Measurements from ENCODE around the gene PWP2.
"Not testable (repeated sequence)": the region's sequence is repeated elsewhere in the genome, so short reads cannot be mapped to it uniquely, and the experiment has no call there.

Gene PWP2

DNA sequence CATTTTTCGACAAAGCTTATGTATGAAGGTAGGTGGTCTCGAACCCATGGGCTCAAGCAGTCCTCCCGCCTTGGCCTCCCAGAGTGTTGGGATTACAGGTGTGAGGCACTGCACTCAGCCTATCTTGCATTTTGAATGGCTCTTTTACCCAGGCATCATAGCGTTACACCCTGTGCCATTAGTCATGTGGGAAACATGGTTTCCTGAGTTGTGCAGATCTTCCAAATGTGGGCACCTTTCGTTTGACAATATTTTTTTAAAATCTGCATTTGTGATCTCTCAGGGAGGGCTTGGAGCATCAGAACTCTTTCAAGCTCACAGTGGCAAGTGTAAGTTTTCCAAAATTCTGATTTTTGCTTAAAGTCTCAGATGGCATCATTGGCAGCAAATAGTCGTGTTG is 8.7 kb upstream of the PWP2 start:
- not testable (repeated sequence) for H3K9me3 ChIP-seq (ENCODE audit: control insufficient read depth, low read depth, low read length); H3K27ac ChIP-seq (ENCODE audit: low read length); H3K27me3 ChIP-seq (ENCODE audit: control insufficient read depth, insufficient read depth, low read length); H3K4me1 ChIP-seq (ENCODE audit: control insufficient read depth, low read depth, low read length); H3K36me3 ChIP-seq (ENCODE audit: control insufficient read depth, low read depth, low read length); H3K4me3 ChIP-seq (ENCODE audit: low read length); H3K9ac ChIP-seq (ENCODE audit: low read length)

DNA sequence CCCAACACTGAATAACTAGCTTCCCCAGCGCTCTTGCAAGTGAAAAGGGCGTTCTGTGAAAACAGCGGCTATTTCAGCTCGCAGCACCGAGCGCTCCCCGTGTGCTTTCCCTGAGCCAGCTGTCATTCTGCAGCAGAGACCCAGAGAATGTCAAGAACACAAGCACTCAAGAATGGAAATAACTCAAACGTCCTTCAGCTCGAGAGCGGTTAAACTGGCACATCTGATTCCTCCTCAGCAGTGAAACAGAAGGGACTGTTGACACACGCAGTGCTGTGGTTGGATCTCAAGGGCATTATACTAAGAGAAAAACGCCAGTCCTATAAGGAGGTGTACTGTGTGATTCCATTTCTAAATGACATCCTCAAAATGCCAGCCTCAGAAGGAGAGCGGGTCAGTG is 8.2 kb upstream of the PWP2 start:
- H3K9me3 ChIP-seq (ENCODE audit: control insufficient read depth, low read depth, low read length); H3K4me1 ChIP-seq (ENCODE audit: control insufficient read depth, low read depth, low read length); H3K9ac ChIP-seq (ENCODE audit: low read length); H3K36me3 ChIP-seq (ENCODE audit: control insufficient read depth, low read depth, low read length); H3K4me3 ChIP-seq (ENCODE audit: low read length); H3K27ac ChIP-seq (ENCODE audit: low read length); H3K27me3 ChIP-seq (ENCODE audit: control insufficient read depth, insufficient read depth, low read length): not testable (repeated sequence)

DNA sequence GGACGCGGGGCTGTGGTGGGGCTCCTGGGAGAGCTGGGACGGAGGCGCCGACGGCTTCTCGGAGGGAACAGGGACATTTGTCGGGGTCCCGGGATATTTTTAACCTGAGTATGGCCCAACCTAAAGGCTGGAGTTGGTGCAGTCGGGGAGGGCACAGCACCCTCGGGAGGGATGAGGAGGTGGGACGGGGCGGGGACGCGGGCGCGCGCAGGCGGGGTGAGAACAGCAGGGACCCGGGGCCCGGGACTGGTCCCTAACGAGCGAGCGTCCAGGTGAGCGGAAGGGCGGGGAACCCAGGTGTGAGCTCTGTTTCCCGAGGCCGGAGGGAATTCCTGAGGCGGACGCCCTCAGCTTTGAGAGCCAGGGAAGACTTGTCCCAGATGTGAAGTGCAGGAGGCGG is 390 bp downstream of the PWP2 start:
- H3K9me3 ChIP-seq (ENCODE audit: control insufficient read depth, low read depth, low read length); H3K4me3 ChIP-seq (ENCODE audit: low read length); H3K4me1 ChIP-seq (ENCODE audit: control insufficient read depth, low read depth, low read length); H3K27me3 ChIP-seq (ENCODE audit: control insufficient read depth, insufficient read depth, low read length); H3K27ac ChIP-seq (ENCODE audit: low read length); H3K9ac ChIP-seq (ENCODE audit: low read length); H3K36me3 ChIP-seq (ENCODE audit: control insufficient read depth, low read depth, low read length): not testable (repeated sequence)

DNA sequence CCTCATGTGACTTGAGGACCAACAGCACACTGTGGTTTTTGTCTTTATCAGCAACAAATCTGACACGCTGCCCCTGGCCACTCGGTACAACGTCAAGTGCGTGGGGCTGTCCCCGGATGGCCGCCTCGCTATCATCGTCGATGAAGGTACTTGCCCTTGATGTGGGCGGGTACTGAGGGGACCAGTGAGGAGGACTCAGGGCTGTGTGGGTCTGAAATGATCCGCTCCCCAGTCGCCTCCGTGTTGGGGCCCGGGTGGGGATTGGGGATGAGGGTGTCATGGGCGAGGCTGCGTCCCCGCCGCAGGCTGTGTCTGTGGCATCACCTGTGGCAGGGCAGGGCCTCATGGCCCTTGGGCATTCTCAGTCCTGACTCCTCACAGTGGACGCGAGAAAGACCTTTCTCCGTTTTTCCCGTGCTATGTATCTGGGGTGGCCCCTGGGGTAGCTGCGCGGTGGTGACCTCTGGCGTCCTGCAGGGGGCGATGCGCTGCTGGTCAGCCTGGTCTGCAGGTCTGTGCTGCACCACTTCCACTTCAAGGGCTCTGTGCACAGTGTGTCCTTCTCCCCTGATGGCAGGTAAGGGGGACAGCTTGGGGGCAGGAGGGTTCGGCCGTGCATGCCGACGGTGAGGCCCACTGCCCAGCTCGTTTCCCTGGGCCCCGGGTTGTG is 6.6 kb downstream of the PWP2 start:
- not testable (repeated sequence) for H3K36me3 ChIP-seq (ENCODE audit: control insufficient read depth, low read depth, low read length); H3K4me1 ChIP-seq (ENCODE audit: control insufficient read depth, low read depth, low read length); H3K27me3 ChIP-seq (ENCODE audit: control insufficient read depth, insufficient read depth, low read length); H3K4me3 ChIP-seq (ENCODE audit: low read length); H3K9me3 ChIP-seq (ENCODE audit: control insufficient read depth, low read depth, low read length); H3K9ac ChIP-seq (ENCODE audit: low read length); H3K27ac ChIP-seq (ENCODE audit: low read length)

DNA sequence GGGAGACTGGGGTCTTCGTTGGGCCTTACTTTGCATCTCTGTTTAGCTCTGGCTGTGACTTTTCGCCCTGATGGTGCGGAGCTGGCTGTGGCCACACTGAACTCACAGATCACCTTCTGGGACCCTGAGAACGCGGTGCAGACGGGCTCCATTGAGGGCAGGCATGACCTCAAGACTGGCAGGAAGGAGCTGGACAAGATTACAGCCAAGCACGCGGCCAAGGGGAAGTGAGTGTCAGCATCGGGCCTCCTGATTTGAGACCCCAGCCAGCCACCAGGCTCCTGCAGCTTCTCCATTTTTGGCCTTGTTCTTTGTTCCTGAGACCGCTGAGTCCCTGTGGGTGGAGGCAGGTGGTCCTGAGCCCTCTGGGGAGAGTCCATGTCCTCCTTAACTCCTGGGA is 14.9 kb downstream of the PWP2 start:
- H3K9me3 ChIP-seq (ENCODE audit: control insufficient read depth, low read depth, low read length); H3K36me3 ChIP-seq (ENCODE audit: control insufficient read depth, low read depth, low read length); H3K27me3 ChIP-seq (ENCODE audit: control insufficient read depth, insufficient read depth, low read length); H3K4me1 ChIP-seq (ENCODE audit: control insufficient read depth, low read depth, low read length); H3K9ac ChIP-seq (ENCODE audit: low read length); H3K4me3 ChIP-seq (ENCODE audit: low read length); H3K27ac ChIP-seq (ENCODE audit: low read length): not testable (repeated sequence)

DNA sequence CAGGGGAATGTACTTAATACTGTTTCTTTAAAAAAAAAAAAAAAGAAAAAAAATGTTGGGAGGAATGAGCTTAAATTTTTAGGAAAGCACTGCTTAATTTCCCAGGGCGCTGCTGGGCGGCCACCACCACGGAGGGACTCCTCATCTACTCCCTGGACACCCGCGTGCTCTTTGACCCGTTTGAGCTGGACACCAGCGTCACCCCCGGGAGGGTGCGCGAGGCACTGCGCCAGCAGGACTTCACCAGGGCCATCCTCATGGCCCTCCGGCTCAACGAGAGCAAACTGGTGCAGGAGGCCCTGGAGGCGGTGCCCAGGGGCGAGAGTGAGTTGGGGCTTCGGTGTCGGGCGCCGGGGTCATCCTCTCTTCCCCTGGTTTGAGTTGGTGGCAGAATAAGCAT is 20.6 kb downstream of the PWP2 start:
- not testable (repeated sequence) for H3K27ac ChIP-seq (ENCODE audit: low read length); H3K4me3 ChIP-seq (ENCODE audit: low read length); H3K9ac ChIP-seq (ENCODE audit: low read length); H3K36me3 ChIP-seq (ENCODE audit: control insufficient read depth, low read depth, low read length); H3K27me3 ChIP-seq (ENCODE audit: control insufficient read depth, insufficient read depth, low read length); H3K9me3 ChIP-seq (ENCODE audit: control insufficient read depth, low read depth, low read length); H3K4me1 ChIP-seq (ENCODE audit: control insufficient read depth, low read depth, low read length)

DNA sequence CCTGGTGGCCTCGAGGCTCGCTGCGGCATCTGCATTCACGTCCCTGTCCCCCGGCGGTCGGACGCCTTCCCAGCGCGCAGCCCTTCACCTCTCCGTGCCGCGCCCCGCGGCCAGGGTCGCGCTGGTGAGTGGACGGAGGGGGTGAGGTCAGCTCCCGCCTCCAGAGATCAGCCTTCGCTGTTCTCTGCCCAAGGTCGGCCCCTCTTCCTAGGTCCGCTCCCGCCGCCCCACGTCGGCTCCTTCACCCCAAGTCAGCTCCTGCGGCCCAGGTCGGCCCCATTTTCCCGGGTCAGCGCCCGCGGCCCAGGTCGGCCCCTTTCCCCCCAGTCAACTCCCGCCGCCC is 26.5 kb downstream of the PWP2 start:
- not testable (repeated sequence) for H3K27ac ChIP-seq (ENCODE audit: low read length); H3K36me3 ChIP-seq (ENCODE audit: control insufficient read depth, low read depth, low read length); H3K4me1 ChIP-seq (ENCODE audit: control insufficient read depth, low read depth, low read length); H3K27me3 ChIP-seq (ENCODE audit: control insufficient read depth, insufficient read depth, low read length); H3K9ac ChIP-seq (ENCODE audit: low read length); H3K9me3 ChIP-seq (ENCODE audit: control insufficient read depth, low read depth, low read length); H3K4me3 ChIP-seq (ENCODE audit: low read length)

DNA sequence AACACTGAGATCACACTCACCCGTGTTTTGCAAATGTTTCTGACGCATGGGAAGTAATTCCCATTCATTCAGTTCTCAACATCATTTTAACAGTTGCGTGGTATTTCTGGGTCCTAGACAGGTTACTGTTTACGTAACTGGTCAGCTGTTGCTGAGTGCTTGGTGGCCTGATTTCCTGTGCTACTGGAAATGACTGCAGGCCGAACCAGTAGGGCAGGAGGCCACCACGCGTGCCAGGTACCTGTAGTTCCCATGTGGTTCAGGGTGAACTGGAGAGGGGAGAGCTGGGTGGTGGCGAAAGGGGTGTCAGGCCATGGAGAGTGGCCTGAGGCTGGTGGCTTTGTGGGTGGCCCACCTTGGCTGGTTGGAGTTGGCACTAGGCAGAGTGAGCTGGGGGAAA is 27.5 kb downstream of the PWP2 start:
- not testable (repeated sequence) for H3K4me3 ChIP-seq (ENCODE audit: low read length); H3K9me3 ChIP-seq (ENCODE audit: control insufficient read depth, low read depth, low read length); H3K4me1 ChIP-seq (ENCODE audit: control insufficient read depth, low read depth, low read length); H3K36me3 ChIP-seq (ENCODE audit: control insufficient read depth, low read depth, low read length); H3K9ac ChIP-seq (ENCODE audit: low read length); H3K27ac ChIP-seq (ENCODE audit: low read length); H3K27me3 ChIP-seq (ENCODE audit: control insufficient read depth, insufficient read depth, low read length)

DNA sequence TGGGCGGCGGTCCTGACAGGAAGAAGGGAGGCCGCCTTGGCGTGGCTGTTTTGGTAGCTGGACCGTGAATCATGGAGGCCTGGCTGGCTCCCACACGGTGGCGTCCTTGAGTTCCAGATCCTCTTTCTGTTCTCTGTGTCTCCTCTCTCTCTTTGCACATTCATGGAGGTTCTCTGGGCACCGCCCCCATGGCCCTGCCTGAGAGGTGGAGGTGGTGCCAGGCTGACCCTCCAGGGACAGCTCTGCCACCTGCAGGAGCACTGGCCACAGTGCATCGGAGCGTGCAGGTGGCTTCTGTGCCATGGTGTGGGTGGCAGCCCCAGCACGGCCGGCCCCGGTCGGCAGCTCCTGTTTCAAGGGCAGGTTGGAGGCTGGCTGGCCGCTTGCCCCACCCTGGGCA is 30.8 kb downstream of the PWP2 start:
- H3K27ac ChIP-seq (ENCODE audit: low read length); H3K4me1 ChIP-seq (ENCODE audit: control insufficient read depth, low read depth, low read length); H3K9me3 ChIP-seq (ENCODE audit: control insufficient read depth, low read depth, low read length); H3K27me3 ChIP-seq (ENCODE audit: control insufficient read depth, insufficient read depth, low read length); H3K9ac ChIP-seq (ENCODE audit: low read length); H3K36me3 ChIP-seq (ENCODE audit: control insufficient read depth, low read depth, low read length); H3K4me3 ChIP-seq (ENCODE audit: low read length): not testable (repeated sequence)

DNA sequence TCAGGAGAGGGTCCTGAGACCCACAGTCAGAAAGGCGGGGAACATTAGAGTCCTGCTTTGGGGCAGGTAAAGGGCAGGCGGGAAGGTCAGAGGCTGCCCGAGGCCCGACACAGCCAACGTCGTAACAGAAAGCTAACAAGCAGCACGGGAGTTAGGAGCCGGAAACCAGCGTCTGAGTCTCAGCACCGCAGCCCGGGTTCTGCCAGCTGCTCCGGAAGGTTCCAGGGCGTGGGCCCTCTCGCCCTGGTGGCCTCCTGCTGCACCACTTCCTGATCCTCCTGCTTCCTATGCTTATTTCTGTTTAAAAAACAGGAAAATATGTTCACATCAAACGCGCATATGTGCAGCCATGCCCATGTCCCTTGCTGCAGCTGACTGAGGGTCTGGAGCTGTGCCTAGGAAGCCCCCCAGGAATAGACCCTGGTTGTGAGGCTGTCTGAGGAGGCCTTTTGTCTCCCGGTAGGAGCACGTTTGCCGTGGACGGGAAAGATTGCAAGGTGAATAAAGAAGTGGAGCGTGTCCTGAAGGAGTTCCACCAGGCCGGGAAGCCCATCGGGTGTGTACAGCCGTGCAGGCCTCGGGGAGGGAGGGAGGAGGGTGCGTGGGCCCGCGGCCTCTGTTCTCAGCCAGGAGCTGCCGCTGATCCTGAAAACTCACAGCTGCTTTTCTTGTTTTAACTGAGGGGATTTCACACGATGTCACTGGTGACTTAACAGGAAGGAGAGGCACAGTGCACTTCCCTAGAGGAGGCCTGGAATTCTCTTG is 32.8 kb downstream of the PWP2 start:
- H3K4me3 ChIP-seq (ENCODE audit: low read length); H3K9me3 ChIP-seq (ENCODE audit: control insufficient read depth, low read depth, low read length); H3K27ac ChIP-seq (ENCODE audit: low read length); H3K4me1 ChIP-seq (ENCODE audit: control insufficient read depth, low read depth, low read length); H3K27me3 ChIP-seq (ENCODE audit: control insufficient read depth, insufficient read depth, low read length); H3K9ac ChIP-seq (ENCODE audit: low read length); H3K36me3 ChIP-seq (ENCODE audit: control insufficient read depth, low read depth, low read length): not testable (repeated sequence)

DNA sequence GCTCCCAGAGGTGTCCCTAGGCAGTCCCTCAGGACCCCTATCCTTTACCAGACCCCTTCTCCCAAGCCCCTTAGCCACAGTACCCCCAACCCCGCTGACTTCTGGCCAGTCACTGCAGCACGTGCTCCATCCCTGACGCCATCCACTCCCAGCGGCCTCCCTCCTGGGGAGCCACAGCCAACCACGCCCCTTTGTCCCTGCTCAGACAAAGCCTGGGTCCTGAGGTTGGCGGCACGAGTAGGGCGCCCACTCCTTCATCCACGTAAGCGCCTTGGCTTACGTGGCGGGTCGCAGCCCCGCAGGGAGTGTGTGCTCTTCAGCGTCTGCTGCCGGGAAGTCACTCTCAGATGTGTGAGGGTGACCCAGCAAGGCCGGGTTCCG is 33.3 kb downstream of the PWP2 start:
- not testable (repeated sequence) for H3K4me3 ChIP-seq (ENCODE audit: low read length); H3K9me3 ChIP-seq (ENCODE audit: control insufficient read depth, low read depth, low read length); H3K27me3 ChIP-seq (ENCODE audit: control insufficient read depth, insufficient read depth, low read length); H3K9ac ChIP-seq (ENCODE audit: low read length); H3K36me3 ChIP-seq (ENCODE audit: control insufficient read depth, low read depth, low read length); H3K27ac ChIP-seq (ENCODE audit: low read length); H3K4me1 ChIP-seq (ENCODE audit: control insufficient read depth, low read depth, low read length)

DNA sequence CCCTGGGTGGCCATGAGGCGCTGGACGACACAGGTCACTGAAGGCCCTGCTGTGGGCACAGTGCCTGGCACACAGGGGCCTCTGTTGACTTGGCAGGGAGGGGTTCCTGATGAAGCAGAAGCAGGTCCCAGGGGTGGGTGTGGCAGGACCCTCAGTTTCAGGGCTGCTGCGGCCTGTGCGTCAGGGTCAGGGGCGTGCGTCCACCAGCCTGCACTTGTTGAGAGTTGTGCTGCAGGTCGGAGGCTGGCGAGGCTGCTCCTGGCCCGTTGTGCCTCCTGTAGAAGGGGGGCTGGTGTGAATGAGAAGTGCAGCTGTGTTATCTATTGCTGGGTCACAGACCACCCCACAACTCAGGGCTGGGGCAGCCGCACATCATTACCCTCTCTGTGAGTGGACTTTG is 35.3 kb downstream of the PWP2 start:
- not testable (repeated sequence) for H3K9me3 ChIP-seq (ENCODE audit: control insufficient read depth, low read depth, low read length); H3K36me3 ChIP-seq (ENCODE audit: control insufficient read depth, low read depth, low read length); H3K9ac ChIP-seq (ENCODE audit: low read length); H3K27ac ChIP-seq (ENCODE audit: low read length); H3K27me3 ChIP-seq (ENCODE audit: control insufficient read depth, insufficient read depth, low read length); H3K4me3 ChIP-seq (ENCODE audit: low read length); H3K4me1 ChIP-seq (ENCODE audit: control insufficient read depth, low read depth, low read length)
